ENCODE data around the gene CDC73. TPM values are rescaled to one million over a fixed set of nuclear protein-coding genes. Genes with fewer than 3 reads are reported as not detected.
"Not testable (repeated sequence)": the region's sequence is repeated elsewhere in the genome, so short reads cannot be mapped to it uniquely, and the experiment has no call there.

CDC73 gene
- polyA plus RNA-seq, 12 donors = 26.0 to 58.0 (median 32.6) TPM; not detected in 1

DNA sequence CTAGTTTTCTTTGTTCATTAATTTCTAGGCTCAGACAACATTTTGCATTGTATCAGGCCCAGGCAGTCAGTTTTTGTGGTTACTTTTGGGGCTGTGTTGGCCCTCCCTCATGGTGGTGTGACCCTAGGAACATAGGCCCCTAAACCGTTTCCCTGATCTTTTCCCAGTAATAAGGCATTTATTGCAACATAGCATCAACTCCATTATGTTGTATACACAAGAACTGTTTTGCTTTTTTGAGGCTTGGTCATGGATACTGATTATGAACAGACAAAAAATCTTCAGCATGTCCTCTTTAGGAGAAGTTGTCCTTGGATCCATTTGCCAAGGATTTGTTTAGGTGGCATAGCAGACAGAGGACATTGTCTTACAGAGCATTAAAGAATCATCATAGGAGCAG is 54.3 kb downstream of the CDC73 start:
- DNase-seq = no peak

DNA sequence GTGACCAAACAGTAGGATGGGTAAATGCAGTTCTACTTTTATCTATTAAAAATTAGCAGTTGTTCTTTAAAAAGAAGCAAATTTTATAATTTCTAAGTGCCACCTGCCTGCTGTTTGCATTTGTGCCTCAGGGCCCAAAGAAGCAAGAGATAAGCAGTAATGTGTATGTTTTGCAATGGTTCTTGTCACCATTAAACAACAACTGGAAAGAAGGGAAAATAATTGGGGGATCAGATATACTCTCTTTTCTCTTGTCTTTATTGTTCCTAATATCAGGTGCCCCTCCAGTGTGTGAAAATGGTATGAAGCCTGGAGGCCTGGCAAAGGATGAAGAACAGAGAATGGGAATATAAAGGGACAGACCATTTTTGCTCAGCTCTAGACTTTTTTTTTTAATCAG is 55.0 kb downstream of the CDC73 start:
- DNase-seq = no peak

DNA sequence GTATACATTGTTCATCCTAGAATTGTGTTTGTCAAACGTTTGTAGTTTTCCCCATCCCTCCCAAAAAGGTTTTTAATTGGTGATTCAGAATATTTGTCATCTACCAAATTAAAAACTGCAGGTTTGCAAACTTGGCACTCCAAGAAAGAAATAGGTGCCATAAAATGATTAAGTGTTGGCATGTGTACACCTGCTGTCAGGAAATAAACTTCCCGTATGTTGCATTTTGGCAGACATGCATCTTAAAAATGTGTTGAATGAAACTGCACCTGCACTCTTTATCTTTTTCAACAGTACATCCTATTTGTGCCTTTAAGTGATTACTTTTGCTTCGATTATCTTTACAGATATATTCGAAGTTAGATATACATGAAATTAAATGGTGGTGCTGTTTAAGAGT is 57.3 kb downstream of the CDC73 start:
- no peak for DNase-seq

DNA sequence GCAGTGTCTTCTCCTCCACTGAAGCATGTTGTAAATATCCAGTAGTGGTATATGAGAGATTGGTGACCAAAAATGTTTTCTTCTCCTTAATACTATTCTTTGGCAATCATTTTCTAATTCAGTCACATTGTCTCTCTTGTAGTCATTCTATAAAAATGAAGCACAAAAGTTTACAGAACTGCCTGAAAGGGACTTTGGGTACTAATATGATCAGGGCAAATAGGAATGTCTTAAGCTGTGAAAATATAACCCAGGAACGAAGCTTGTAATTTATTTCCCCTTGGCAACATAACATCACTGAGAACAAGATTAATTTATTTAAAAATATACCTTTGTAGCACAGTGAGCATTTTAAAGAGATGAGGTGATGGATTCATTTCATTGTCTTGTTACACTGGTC is 59.7 kb downstream of the CDC73 start:
- DNase-seq = no peak

DNA sequence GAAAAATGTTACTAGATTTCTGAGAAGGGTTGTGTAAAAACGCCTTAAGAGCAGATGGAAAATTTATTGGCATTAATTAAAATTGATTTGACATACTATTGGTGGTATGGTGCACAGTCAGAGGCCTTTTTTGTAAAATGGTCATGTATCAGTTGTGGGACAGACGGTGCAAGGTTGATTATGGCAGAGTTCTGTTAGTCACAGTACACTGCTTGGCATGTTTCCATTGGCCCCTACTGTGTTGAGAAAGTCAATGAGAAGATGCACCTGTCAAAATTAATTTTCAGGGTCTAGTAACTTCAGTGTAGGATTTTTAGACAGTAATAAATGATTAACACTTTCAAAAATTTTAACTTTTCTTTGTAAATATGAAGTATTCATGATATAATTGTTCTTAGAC is 60.2 kb downstream of the CDC73 start:
- no peak for DNase-seq

DNA sequence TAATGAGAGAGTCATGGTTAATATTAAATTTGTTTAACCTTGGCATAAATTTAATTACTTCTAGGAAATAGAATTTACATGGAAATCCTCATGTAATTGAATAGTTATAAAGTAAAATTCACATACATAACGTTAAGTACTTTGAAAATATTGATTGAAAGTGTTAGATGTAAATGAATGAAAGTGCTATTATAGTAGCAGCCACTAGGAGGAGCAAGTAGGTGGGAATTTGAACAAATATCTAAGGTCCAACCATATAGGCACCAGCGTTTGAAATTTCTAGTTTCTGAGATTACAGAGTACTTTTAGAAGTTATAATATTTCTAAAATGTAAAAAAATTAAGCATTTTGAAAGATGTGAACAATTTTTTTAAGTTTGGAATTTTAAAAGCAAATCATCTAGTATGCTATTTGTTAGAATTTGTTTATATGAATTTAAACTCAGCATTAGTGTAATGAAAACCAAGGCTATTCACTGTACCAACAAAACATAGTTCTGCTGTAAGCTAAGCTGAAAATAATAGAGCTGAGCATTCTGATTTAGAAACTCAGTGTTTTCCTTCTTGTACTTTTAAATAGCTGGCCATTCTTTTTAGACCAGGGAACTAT is 61.3 kb downstream of the CDC73 start:
- peak; percentile 53 for DNase-seq

DNA sequence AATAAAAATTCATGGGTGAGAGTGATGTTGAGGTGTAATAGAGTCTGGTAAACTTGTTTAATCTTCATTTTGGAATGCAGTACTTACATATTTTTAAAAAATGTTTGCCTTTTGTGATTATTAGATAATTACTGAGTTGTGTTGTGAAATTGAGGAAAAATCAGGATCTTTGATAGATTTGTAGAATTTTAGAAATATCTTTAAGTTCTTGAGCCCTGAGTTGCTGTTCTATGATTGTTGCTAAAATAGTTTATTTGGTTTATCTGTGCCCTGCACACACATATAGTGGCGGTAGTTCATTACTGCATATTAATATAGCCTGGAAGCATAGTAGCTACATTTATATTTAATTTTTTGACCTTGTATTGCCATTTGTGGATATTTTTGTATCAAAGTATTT is 62.9 kb downstream of the CDC73 start:
- DNase-seq = no peak

DNA sequence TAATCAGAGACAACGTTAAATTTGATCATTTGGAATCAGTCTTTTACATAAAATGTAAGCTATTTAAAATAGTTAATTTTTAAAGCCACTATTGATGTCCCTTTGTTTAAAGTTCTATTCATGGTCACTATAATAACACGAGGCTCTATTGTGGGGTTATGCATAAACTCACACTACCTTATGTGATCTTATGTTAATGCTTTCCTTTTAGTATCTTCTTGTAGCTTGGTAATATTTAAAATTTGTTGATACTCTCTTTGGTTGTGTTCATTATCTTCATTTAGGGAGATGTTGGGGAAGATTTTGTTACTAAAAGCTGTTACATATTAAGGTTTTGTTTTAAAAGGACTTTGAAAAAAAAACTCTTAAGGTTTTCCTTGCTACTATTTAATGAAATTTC is 63.4 kb downstream of the CDC73 start:
- no peak for DNase-seq

DNA sequence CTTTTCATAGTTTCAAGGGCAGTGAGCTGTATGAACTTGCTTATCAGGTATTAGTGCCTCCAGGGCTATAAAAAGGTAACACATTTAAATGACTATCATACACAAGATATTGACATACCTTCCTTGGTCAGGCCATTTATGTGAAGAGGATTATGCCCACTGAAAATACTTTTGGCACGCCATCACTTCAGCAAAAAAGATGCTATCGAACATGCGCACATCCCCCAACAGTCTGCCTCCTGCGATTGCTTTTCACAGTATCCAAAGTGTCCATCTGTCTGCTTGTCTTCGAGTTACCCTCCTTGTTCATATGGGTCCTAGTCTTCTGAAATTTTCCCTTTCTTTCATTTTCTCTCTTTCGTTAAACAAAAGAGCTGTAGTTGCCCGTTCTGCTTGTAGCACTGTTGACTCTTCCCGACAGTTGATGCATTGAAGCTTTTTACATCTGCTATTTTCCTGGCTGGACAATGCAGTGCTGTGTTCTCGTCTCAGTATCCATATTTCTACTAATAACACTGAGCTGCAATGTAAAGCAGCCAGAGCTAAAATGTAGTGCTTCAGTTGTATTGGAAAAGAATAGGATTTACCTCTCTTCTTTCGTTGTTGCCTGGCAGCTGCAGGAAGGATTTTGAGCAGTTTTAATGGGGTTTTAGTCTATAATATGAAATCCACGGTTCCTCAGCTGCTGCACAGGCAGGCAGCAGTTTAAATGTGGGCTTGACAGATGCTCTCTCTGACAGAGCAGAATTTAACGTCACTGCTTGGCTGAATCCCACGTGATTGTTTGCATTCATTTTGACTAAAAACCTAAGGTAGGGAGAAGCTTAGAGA is 64.3 kb downstream of the CDC73 start, which contains the start of gene B3GALT2:
TSS of gene B3GALT2 (minus strand) at position 713 of the 831 bp plus-strand sequence. CDS start 5,051 bp downstream, outside the sequence.
- DNase-seq = peak; percentile 80

DNA sequence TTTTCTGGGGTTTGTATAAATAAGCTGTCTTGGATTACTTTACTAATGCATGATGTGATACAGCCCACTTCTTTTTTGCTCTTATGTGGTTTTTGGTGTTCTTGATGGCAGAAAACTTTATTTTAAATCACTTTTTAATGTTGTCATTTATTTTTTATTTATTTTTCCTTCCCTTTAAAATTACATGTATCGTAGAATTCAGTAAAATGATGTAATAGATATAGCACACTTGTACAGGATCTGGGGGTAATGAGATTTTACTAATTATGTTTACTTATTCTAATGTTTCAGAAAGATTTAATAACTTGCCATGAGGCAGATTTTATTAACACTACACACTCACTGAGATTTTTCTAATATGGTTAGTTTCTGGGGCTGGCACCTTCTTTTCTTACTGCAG is 65.3 kb downstream of the CDC73 start:
- no peak for DNase-seq

DNA sequence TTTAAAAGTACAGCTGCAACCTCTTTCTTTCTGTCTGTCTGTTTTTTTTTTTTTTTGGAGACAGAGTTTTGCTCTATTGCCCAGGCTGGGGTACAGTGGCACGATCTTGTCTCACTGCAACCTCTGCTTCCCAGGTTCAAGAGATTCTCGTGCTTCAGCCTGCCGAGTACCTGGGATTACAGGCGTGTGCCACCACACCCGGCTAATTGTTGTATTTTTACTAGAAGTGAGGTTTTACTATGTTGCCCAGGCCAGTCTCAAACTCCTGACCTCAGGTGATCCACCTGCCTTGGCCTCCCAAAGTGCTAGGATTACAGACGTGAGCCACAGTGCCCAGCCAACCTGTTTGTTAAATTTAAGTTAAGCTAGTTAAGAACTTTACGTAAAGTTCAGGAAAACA is 67.1 kb downstream of the CDC73 start:
- DNase-seq = not testable (repeated sequence)

DNA sequence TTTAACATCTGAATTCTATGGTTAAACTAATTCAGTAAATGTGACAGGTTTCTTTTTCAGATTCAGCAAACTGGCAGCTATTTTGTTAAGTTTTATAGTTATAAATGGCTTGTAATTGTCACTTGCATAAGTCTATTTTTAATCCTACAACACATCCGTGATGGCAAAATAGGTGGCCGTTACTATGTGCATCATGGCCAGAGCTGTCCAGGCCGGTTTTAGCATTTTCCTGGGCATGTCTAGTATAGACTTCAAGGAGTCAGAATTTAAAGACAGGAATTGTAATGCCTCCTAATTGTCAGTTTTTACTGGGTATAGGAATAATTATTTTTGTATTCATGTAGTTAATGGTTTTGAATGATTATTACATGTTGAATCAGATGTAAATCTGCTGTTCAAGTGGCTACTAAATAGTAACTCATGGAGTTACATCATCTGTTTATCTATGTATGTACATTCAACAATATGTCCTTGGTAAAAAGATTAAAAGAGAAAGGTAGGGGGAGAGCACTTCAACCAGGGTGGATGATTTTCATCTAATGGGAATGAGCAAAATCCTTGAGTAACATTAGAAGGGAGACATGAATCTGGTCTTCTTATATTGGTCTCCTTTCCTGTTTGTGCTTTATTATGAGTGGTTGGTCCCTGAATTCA is 67.7 kb downstream of the CDC73 start:
- DNase-seq = no peak

DNA sequence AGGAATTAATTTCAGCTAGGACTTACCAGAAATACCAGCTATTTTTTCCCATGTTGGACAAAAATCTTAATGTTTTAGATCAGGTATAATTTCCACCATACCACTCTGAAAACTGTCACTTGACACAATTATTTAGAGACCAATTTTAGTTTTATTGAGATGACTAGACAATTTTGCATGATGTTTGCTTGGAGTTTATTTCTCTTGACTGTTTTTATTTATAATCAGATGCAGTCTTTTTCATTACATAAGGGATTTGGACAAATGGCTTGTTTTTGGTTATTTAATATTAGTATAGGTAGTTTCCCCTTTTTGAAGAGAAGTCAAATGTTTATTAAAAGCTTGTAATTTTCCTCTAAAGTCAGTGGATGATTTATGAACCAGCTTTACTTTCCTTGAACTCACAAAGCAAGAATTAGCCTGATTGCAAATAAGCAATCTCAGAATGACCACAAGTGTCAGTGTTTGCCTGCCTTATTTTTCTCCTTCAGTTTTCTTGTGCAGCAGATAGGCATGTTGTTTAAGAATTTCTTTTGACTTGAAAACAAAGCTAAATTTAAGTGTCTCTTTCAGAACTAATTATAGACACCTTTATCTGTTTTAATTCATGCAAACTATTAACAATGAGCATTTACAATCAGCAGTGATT is 68.4 kb downstream of the CDC73 start:
- DNase-seq = no peak

DNA sequence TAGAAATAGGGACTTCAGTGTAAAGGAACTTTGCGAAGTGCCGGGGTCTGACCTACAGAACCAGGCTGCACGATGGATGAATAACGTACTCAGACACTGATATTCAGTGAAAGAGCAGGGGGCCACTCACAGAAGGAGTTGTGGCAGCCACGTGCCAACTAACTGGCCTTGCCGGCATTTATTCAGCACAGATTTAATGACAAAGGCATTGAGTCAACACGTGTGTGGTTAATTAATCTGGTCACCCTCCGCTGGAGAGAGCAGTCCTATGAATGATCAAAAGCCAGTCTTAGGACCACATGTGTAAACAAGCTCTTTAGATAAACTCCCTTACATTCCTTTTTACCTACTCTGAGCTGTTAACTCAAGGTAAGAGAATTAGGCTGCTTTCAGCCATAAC is 70.8 kb downstream of the CDC73 start:
- DNase-seq = no peak

DNA sequence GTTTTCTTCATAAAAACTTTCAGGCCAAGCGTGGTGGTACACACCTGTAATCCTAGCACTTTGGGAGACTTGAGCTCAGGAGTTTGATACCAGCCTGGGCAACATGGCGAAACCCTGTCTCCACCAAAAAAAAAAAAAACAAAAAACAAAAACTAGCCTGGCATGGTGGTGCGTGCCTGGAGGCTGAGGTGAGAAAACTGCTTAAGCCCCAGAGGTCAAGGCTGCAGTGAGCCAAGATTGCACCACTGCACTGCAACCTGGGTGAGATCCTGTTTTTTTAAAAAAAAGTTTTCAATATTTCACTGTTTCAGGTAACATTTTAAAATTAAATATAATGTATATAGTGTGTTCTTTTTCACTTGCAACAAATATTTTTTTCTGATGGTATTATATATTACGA is 78.1 kb downstream of the CDC73 start:
- DNase-seq = no peak

DNA sequence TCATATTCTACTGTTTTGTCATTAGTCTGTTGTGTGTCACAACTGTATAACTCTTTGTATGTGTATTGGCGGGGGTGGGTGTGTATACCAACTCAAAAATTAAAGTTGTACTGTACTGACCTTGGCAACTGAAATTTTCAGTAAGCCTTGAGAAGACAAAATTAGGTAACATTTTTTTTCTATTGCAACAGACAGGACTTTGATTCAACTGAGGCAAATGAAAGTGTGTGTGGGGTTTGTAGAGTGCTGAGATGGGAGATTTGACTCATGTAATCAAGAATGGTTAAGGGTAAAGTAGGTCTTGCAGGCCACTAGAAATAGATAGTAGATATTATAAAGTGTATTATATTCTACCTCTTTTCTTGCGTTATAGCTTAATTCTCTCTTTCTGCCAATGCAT is 79.2 kb downstream of the CDC73 start:
- no peak for DNase-seq

DNA sequence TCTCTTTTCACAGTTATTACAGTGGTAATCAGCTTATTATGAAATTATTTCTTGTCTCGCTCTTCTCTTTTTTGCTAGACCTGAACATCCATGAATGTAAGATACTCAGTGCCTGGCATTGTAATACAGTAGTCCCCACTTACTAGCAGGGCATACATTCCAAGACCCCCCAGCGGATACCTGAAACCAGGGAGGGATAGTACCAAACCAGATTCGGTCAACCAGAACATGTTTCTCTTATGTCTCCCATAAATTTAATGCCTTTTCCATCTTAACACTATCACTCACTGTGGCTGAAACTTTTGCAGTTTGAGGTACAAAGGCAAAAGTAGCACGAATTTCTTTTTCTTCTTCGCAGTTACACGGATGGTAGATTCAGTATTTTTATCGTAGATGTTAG is 89.2 kb downstream of the CDC73 start:
- no peak for DNase-seq

DNA sequence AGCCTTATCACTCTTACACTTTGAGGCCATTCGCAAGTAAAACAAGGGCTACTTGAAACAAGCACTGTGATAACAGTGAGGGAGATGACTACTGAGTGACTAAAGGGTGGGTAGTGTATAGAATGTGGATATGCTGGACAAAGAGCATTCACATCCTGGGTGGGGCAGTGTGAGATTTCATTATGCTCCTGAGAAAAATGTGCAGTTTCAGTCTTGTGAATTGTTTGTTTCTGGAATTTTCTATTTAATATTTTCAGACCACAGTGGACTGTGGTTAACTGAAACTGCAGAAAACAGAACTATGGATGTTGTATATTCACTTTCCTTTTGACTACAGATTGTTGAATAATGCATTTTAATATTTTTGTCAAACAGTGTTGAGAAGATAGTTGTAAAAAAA is 89.7 kb downstream of the CDC73 start:
- DNase-seq = no peak

DNA sequence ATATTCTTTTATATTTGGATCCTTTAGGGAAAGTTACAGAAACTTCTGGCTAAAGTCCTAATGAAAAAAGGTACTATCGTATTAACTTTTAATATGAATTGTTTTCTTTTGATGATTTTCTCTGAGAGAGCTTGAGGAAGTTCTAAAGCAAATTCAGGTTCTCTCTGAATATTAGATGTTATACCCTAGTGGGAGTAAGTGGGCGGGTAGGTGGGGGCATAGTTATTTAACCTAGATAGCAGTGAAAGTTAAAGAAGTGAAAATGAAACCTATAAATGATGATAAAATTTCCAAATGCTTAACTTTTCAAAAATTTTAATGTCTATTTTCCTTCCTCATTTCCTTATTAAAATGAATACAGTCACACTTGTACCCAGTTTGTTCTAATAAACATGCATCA is 90.8 kb downstream of the CDC73 start:
- no peak for DNase-seq

DNA sequence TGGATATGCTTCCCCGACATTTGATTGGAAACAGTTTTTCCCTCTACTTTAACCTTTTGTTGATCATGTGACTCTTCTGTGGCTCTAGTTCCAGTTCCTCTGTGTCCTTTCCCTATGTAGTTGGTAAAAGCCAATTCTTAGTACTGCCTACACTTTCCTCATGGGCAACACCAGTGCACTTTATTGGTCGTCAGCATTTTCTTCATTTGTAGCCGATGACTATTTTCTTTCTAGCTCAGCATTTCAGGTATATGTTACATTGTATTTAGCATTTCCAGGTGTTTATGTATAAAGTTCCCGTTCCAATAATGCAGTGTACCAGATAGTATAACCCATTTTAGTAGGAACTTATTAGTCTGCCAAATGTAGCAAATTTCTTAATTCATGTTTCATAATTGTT is 92.2 kb downstream of the CDC73 start:
- DNase-seq = no peak

DNA sequence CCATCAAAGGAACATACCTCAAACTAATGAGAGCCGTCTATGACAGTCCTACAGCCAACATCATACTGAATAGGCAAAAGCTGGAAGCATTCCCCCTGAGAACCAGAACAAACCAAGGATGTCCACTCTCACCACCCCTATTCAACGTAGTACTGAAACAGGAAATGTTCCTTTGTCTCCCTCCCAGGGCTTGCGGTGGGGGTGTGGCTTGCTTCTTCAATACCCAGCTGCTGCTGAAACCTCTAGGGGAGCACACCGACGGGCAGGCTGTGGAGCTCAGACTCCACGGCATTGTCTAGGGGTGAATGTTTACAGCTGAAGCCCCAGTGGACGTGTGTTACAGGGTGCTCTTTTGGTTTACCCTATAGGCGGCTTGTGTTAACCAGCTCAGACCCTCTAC is 95.1 kb downstream of the CDC73 start:
- no peak for DNase-seq

DNA sequence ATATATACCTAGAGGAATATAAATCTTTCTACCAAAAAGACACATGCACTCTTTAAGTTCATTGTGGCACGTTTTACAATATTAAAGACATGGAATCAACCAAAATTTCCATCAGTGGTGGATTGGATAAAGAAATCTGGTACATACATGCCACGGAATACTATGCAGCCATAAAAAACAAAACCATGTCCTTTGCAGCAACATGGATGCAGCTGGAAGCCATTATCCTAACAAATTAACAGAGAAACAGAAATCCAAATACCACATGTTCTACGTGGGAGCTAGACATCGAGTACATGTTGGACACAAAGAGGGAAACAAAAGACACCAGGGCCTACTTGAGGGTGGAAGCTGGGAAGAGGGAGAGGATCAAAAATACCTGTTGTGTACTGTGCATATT is 97.6 kb downstream of the CDC73 start:
- no peak for DNase-seq

DNA sequence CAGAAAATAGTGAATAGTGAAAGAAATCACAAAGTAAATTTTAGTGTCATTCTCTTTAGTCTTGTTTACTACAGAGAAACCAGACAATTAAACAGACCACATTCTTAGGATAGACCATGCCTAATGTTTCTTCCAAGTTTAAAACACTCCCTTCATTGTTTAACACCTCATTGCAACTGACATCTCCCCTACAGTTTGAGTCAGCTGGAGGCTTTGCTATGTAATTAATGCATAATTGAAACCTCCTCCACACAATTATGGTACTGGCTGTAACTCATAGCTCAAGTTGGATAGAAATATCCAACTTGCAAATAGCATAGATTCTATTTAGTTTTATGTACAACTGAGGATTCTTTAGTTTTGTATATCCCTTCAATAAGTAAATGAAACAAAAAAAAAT is 99.8 kb downstream of the CDC73 start:
- DNase-seq = no peak
